GM12878 (cell line): Measurements from ENCODE around the gene METTL21A. TPM values are rescaled to one million over a fixed set of nuclear protein-coding genes. Genes with fewer than 3 reads are reported as not detected.

Source experiments
- ATAC-seq: fragments of 200-7000 bp; cut with Tn5 transposase; 3 replicates; pipeline ENCODE4 v1.9.1; 2020; ENCODE audit warnings: mild to moderate bottlenecking, moderate library complexity
- BruUV-seq: library from RNA; stranded (reverse); fragments of 400-500 nt; replicated peaks from 2 replicates; lab custom pipeline; 2021; lab: Mats Ljungman, UMichigan
- CTCF ChIA-PET: fragments of 300-600 bp; sonication (Branson Sonifier 250); formaldehyde crosslinking; extraction: SDS; loops from one replicate; lab custom pipeline; 2021; ENCODE audit warnings: inconsistent platforms; lab: Yijun Ruan, JAX
- POLR2A ChIA-PET: fragments of 350-600 bp; formaldehyde crosslinking; extraction: SDS; loops from one replicate; lab custom pipeline; 2021; ENCODE audit warnings: inconsistent platforms; lab: Charles Lee
- RAD21 ChIA-PET: fragments of 300-600 bp; sonication (Branson Sonifier 250); formaldehyde crosslinking; loops from one replicate; lab custom pipeline; 2023; ENCODE audit warnings: antibody characterized with exemption; ENCODE audit not compliant: unreplicated experiment; lab: Charles Lee
- SMC1A ChIA-PET: fragments of 300-600 bp; sonication (Branson Sonifier 250); formaldehyde crosslinking; loops from one replicate; lab custom pipeline; 2023; ENCODE audit not compliant: unreplicated experiment, uncharacterized antibody; lab: Charles Lee
- DNase-seq: peaks from one replicate; pipeline ENCODE4 v3.0.0-alpha.2; 2011; ENCODE audit warnings: low read depth, low spot score
- FAIRE-seq: peaks from 3 replicates; lab custom pipeline; 2011; peaks lifted over from hg19 to GRCh38; lab: Jason Lieb, UNC
- H2AFZ ChIP-seq: 2 replicates; pipeline ENCODE4 v1.6.0; 2011; ENCODE audit warnings: low read depth, low read length, control low read depth; ENCODE audit not compliant: control insufficient read depth
- H3K27ac ChIP-seq: 2 replicates; pipeline ENCODE4 v1.5.1; 2011; ENCODE audit warnings: control low read depth; ENCODE audit not compliant: control insufficient read depth, insufficient read depth
- H3K27me3 ChIP-seq, 2 experiments: replicated peaks in 1 of 2; 2 replicates each; pipeline versions ENCODE4 v1.6.0 to v1.6.1; 2011; ENCODE audit warnings: low read length in 1 of 2; ENCODE audit not compliant: control insufficient read depth in 2 of 2, insufficient read depth in 2 of 2
- H3K36me3 ChIP-seq, 2 experiments: 2 replicates each; pipeline ENCODE4 v1.5.1; 2011; ENCODE audit warnings: low read length in 1 of 2; ENCODE audit not compliant: control insufficient read depth in 2 of 2, insufficient read depth in 2 of 2
- H3K4me1 ChIP-seq: 2 replicates; pipeline ENCODE4 v1.6.1; 2011; ENCODE audit warnings: mild to moderate bottlenecking, low read length, moderate library complexity, mixed read lengths; ENCODE audit not compliant: control insufficient read depth, insufficient read depth
- H3K4me2 ChIP-seq: 2 replicates; pipeline ENCODE4 v1.6.0; 2011; ENCODE audit warnings: control low read depth; ENCODE audit not compliant: control insufficient read depth, insufficient read depth
- H3K4me3 ChIP-seq: fragments of 200-600 bp; sonication (generic); 2 replicates; pipeline ENCODE4 v1.5.1; 2016
- H3K79me2 ChIP-seq: 2 replicates; pipeline ENCODE4 v1.6.0; 2011; ENCODE audit warnings: low read length; ENCODE audit not compliant: control insufficient read depth, insufficient read depth
- H3K9ac ChIP-seq: 2 replicates; pipeline ENCODE4 v1.8.0; 2011; ENCODE audit warnings: low read length, control low read depth, mixed read lengths; ENCODE audit not compliant: control insufficient read depth, insufficient read depth
- H3K9me3 ChIP-seq: replicated peaks from 3 replicates; pipeline ENCODE4 v1.5.1; 2011; ENCODE audit warnings: mild to moderate bottlenecking, low read length; ENCODE audit not compliant: control insufficient read depth, insufficient read depth
- H4K20me1 ChIP-seq: 2 replicates; pipeline ENCODE4 v1.6.0; 2011; ENCODE audit not compliant: control insufficient read depth, insufficient read depth
- BCL3 ChIP-seq: IDR thresholded peaks from 2 replicates; pipeline ENCODE4 v1.6.1; 2011; ENCODE audit warnings: borderline replicate concordance, low read depth, mild to moderate bottlenecking, moderate library complexity, low read length; ENCODE audit not compliant: insufficient read depth, poor library complexity, severe bottlenecking
- CHD2 ChIP-seq: IDR thresholded peaks from 2 replicates; pipeline ENCODE4 v1.6.1; 2011; ENCODE audit warnings: low read depth, low read length, improper control_type of control experiment, borderline replicate concordance
- E2F4 ChIP-seq: IDR thresholded peaks from 2 replicates; pipeline ENCODE4 v1.6.1; 2012; ENCODE audit warnings: low read depth, low read length, improper control_type of control experiment
- ETV6 ChIP-seq, 2 experiments: fragments of 450-650 bp in 1 of 2; IDR thresholded peaks in 1 of 2; conservative IDR thresholded peaks in 1 of 2; 2 replicates each; pipeline ENCODE4 v1.6.1; 2014; ENCODE audit warnings: antibody characterized with exemption in 1 of 2, borderline replicate concordance in 1 of 2, low read depth in 1 of 2, mild to moderate bottlenecking in 1 of 2, moderate library complexity in 1 of 2
- MXI1 ChIP-seq: fragments of 150-350 bp; IDR thresholded peaks from 2 replicates; pipeline ENCODE4 v1.6.1; 2011; ENCODE audit warnings: low read depth, mild to moderate bottlenecking, inconsistent platforms, low read length, improper control_type of control experiment
- REST ChIP-seq: IDR thresholded peaks from 2 replicates; pipeline ENCODE4 v1.6.1; 2012; ENCODE audit warnings: mild to moderate bottlenecking, low read depth, low read length
- TARDBP ChIP-seq: IDR thresholded peaks from 2 replicates; pipeline ENCODE4 v1.6.1; 2016; ENCODE audit warnings: borderline replicate concordance
- TCF7 ChIP-seq: IDR thresholded peaks from 2 replicates; pipeline ENCODE4 v1.6.1; 2014; ENCODE audit warnings: antibody characterized with exemption, borderline replicate concordance
- ZSCAN29 ChIP-seq: fragments of 450-650 bp; IDR thresholded peaks from 2 replicates; pipeline ENCODE4 v1.6.1; 2017; ENCODE audit warnings: mild to moderate bottlenecking, moderate library complexity
- in situ Hi-C: fragments of 300-500 bp; cut with MboI; formaldehyde crosslinking; loops from 9 replicates; pipeline ENCODE4 v1.14.3; 2018; ENCODE audit warnings: mixed read lengths
- intact Hi-C: fragments of 100-400 bp; cut with micrococcal nuclease; formaldehyde crosslinking; loops from one replicate; pipeline ENCODE4 v1.14.2; 2022; ENCODE audit not compliant: unreplicated experiment
- polyA plus RNA-seq, 11 experiments: library from polyadenylated mRNA; depleted of rRNA in 4 of 11; unstranded in 6 of 11; stranded (reverse) in 5 of 11; fragments of >200 nt; fragmentation: Nextera tagmentation in 4 of 11; fragmentation: Illumina TruSeq in 1 of 11; extraction: Ambion mirVana in 4 of 11; extraction: Trizol in 1 of 11; gene quantifications; 1 replicate in 1 of 11; 2 replicates in 10 of 11; pipeline versions ENCODE4 v1.2.1 to v1.2.3, GENCODE V29; 2011 to 2016; ENCODE audit warnings: inconsistent platforms in 2 of 11, missing spikeins in 2 of 11, low read depth in 1 of 11
- total RNA-seq, 4 experiments: library from RNA; depleted of rRNA in 3 of 4; stranded (reverse); fragments of >200 nt in 3 of 4; fragmentation: Illumina TruSeq in 1 of 4; extraction: Trizol in 1 of 4; gene quantifications; 2 replicates each; pipeline versions ENCODE4 v1.2.1 to v1.2.3, GENCODE V29; 2013 to 2021

Gene METTL21A
- total and polyA plus RNA-seq, 10 of the 15 experiments (the other 5 are each of a cell fraction or from before 2014, with no cell fraction given): 6.8 to 41.7 (median 27.8) TPM

DNA sequence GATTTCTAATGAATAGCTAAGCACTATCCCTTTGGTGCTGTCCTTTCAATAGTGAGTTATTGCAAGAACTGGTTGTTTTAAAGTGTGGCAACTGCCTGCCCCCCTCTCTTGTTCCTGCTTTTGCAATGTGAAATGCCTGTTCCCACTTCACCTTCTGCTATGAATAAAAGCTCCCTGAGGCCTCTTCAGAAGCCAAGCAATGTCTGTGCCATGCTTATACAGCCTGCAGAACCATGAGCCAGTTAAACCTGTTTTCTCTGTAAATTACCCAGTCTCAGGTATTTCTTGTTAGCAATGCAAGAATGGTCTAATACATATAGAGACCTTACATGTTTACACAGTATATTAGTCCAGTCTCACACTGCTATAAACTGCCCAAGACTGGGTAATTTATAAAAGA, 15.0 kb upstream of the METTL21A start:
- H2AFZ ChIP-seq: no peak overlapping the region

More for the DNA sequence above, 15.0 kb upstream of the METTL21A start:
- Histone ChIP-seq H3K4me2 (no peak overlapping the region), H3K27me3 (no peaks in the 10 kb centered on the region), H3K9me3 (peaks cover 11% of the 10 kb centered on the region; the same call in 1 of the 3 replicates), H3K9ac (no peak overlapping the region), H3K36me3 (no peaks in the 10 kb centered on the region), H3K4me1 (no peaks in the 10 kb centered on the region), H4K20me1 (no peaks in the 10 kb centered on the region), H3K4me3 (no peak overlapping the region), H3K27ac (no peak overlapping the region), H3K79me2 (no peaks in the 10 kb centered on the region)
- FAIRE-seq (no peak), ATAC-seq (no peak), DNase-seq (no peak)
- intact Hi-C loops: no loop called here
- no TSS peak for BruUV-seq
- SMC1A ChIA-PET: no interaction called here
- POLR2A ChIA-PET: interaction anchor here (0.6 kb wide), 1 partner anchor 1365 kb away, joined by 3 read pairs; no protein-coding TSS in a partner anchor
- TF ChIP-seq E2F4 (no peak), REST (no peak), TARDBP (no peak), CHD2 (no peak), ETV6 (conservative IDR thresholded peaks at IDR 0.05 in 1 of 2, IDR thresholded peaks at IDR 0.05 in 1 of 2; ENCODE audit: borderline replicate concordance in 1 of 2, low read depth in 1 of 2) (no peak), ZSCAN29 (no peak), BCL3 (no peak), TCF7 (no peak), MXI1 (no peak)
- RAD21 ChIA-PET: no interaction called here
- CTCF ChIA-PET: no interaction called here
- in situ Hi-C loops: no loop called here
